T-cell (primary cell): ENCODE data around the gene TPGS2. TPM values are rescaled to one million over a fixed set of nuclear protein-coding genes. Genes with fewer than 3 reads are reported as not detected.

ENCODE experiments used
- ATAC-seq, 4 experiments: fragments of 200-7000 bp in 3 of 4; fragments of 150-1000 bp in 1 of 4; cut with Tn5 transposase; replicated peaks in 1 of 4; 1 replicate in 3 of 4; 2 replicates in 1 of 4; pipeline ENCODE4 v1.10.0; 2021; ENCODE audit warnings: moderate library complexity in 3 of 4, mild to moderate bottlenecking in 2 of 4, moderate number of reproducible peaks in 1 of 4
- CTCF ChIA-PET, 2 donors: fragments of 300-600 bp; sonication (Branson Sonifier 250); formaldehyde crosslinking; loops; one replicate each; lab custom pipeline; 2022; ENCODE audit warnings: antibody characterized with exemption in 2 of 2; lab: Charles Lee
- POLR2A ChIA-PET, 2 donors: fragments of 300-600 bp; sonication (Branson Sonifier 250); formaldehyde crosslinking; loops; one replicate each; lab custom pipeline; 2022; ENCODE audit warnings: antibody characterized with exemption in 2 of 2; lab: Charles Lee
- DNase-seq, 35 experiments: peaks; one replicate each; pipeline versions ENCODE4 v3.0.0 to v3.0.0-alpha.2; 2013 to 2023
- H3K27ac ChIP-seq: one replicate; pipeline ENCODE4 v1.5.1; 2013; ENCODE audit warnings: low read length
- H3K27me3 ChIP-seq, 2 experiments: replicated peaks in 1 of 2; 1 replicate in 1 of 2; 2 replicates in 1 of 2; pipeline versions ENCODE4 v1.6.1 to v1.7.0; 2013; ENCODE audit warnings: low read length in 1 of 2, mixed read lengths in 1 of 2; ENCODE audit not compliant: control insufficient read depth in 2 of 2, insufficient read depth in 2 of 2; ENCODE audit errors: extremely low read depth in 1 of 2
- H3K36me3 ChIP-seq, 2 donors: 1 replicate in 1 of 2; 2 replicates in 1 of 2; pipeline versions ENCODE4 v1.6.1 to v1.7.0; 2013; ENCODE audit warnings: low read length in 1 of 2; ENCODE audit not compliant: control insufficient read depth in 2 of 2, insufficient read depth in 1 of 2; ENCODE audit errors: extremely low read depth in 1 of 2
- H3K4me1 ChIP-seq, 2 experiments: 1 replicate in 1 of 2; 2 replicates in 1 of 2; pipeline versions ENCODE4 v1.6.1 to v1.7.0; 2013; ENCODE audit warnings: low read length in 2 of 2, mixed read lengths in 1 of 2; ENCODE audit not compliant: insufficient read depth in 2 of 2, control insufficient read depth in 1 of 2; ENCODE audit errors: extremely low read depth in 1 of 2
- H3K4me3 ChIP-seq, 2 donors: 1 replicate in 1 of 2; 2 replicates in 1 of 2; pipeline versions ENCODE4 v1.5.1 to v1.7.0; 2013; ENCODE audit warnings: mild to moderate bottlenecking in 2 of 2, low read length in 1 of 2, moderate library complexity in 1 of 2; ENCODE audit not compliant: control insufficient read depth in 1 of 2; ENCODE audit errors: extremely low read depth in 1 of 2
- H3K9me3 ChIP-seq: 2 replicates; pipeline ENCODE4 v1.7.0; 2013
- H3K27ac Mint-ChIP-seq, 2 donors: one replicate each; pipeline ENCODE4 v1.8.0; 2020 to 2021; ENCODE audit warnings: mild to moderate bottlenecking in 2 of 2, mixed read lengths in 2 of 2
- H3K27me3 Mint-ChIP-seq, 2 donors: one replicate each; pipeline ENCODE4 v1.8.0; 2021 to 2022; ENCODE audit warnings: mixed read lengths in 2 of 2
- H3K36me3 Mint-ChIP-seq: one replicate; pipeline ENCODE4 v1.8.0; 2021; ENCODE audit warnings: mixed read lengths
- H3K4me1 Mint-ChIP-seq, 3 donors: one replicate each; pipeline ENCODE4 v1.8.0; 2020 to 2022; ENCODE audit warnings: mixed read lengths in 3 of 3, mild to moderate bottlenecking in 1 of 3
- H3K4me3 Mint-ChIP-seq, 3 donors: one replicate each; pipeline ENCODE4 v1.8.0; 2020 to 2022; ENCODE audit warnings: mild to moderate bottlenecking in 3 of 3, mixed read lengths in 3 of 3, moderate library complexity in 3 of 3
- H3K9me3 Mint-ChIP-seq, 3 donors: one replicate each; pipeline ENCODE4 v1.8.0; 2020 to 2022; ENCODE audit warnings: mixed read lengths in 3 of 3
- WGBS: methylation state at CpG from one replicate; pipeline ENCODE4 v1.1.5; 2013; ENCODE audit warnings: missing lambda C conversion rate; ENCODE audit not compliant: insufficient coverage; 5-methylcytosine and 5-hydroxymethylcytosine counted together
- total RNA-seq, 35 experiments: library from RNA in 6 of 35; stranded (reverse) in 6 of 35; fragments of 120-200 nt in 1 of 35; gene quantifications; one replicate each; pipeline versions ENCODE4 v1.2.1 to v1.2.4 and lab custom pipeline; 2013 to 2026

The TPGS2 gene
- total RNA-seq, 5 donors from 2014 or later (not counting 1 experiment from before 2014, with no cell fraction given) = 31.7 to 46.9 (median 46.2) TPM

DNA sequence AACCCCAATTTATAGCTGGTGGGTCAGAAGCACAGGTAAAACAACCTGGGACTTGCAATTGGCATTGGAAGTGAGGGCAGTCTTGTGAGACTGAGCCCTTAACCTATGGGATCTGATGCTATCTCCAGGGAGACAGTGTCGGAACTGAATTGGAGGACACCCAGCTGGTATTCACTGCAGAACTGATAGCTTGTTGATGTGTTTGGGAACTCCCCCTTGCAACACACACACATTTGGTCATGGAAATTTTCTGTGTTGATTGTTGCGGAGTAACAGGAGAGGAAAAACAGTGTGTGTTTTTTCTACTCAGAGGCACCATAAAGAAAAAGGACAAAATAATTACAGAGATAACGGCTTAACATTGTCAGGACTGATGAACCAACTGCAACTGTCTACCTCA lies 16.1 kb downstream of the TPGS2 start:
- Histone ChIP-seq H3K9me3 (no peaks in the 10 kb centered on the region), H3K27ac (no peak overlapping the region), H3K4me3 (no peak overlapping the region), H3K4me1 (peaks cover 0 to 2% of the 10 kb centered on the region in 2 experiments), H3K36me3 (peaks cover 2 to 38% of the 10 kb centered on the region in 2 donors), H3K27me3 (no peaks in the 10 kb centered on the region)
- Mint-ChIP-seq H3K9me3 (no peaks in the 10 kb centered on the region), H3K4me1 (peaks cover 0 to 9% (median 6%) of the 10 kb centered on the region in 3 donors), H3K4me3 (no peak overlapping the region), H3K27ac (no peak overlapping the region), H3K27me3 (no peaks in the 10 kb centered on the region), H3K36me3 (peaks cover 22% of the 10 kb centered on the region)
- ChIA-PET CTCF (interaction anchor here (0.6 to 1.5 kb wide), 6 partner anchors 10 to 842 kb away, joined by 3 to 7 read pairs (median 4); partner anchors contain the start of genes KIAA1328 (in 1 of the 2) and TPGS2 (in 1 of the 2)), POLR2A (no interaction called here)
- no peak for ATAC-seq
- no peak for DNase-seq
- WGBS = no CpG with 5 or more reads among the region's 3 CpGs

DNA sequence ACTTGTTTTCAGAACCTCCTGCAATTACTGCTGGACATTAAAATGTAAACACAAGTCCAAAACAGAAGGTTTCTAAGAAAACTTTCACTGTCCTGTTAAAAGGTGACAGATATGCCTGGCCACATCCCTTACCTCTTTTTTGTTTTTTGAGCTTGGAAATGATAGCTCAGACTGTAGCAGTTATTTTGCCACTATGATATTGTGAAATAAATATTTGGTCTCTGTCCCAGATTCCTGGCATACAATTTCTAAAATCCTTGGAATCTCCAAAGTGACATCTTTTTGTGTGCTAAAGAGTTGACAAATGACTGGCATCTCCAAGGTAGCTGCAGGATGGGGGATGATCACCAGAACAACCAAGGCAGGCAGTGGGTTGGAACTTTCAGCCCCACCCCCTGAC lies 16.8 kb downstream of the TPGS2 start:
- no peak overlapping the region for H3K4me3 Mint-ChIP-seq
- peaks cover 24% of the 10 kb centered on the region for H3K36me3 Mint-ChIP-seq
- ChIA-PET CTCF (interaction anchor here (0.9 to 2.4 kb wide), 5 partner anchors 11 to 794 kb away, joined by 3 to 7 read pairs (median 6); partner anchors contain the start of genes KIAA1328 (in 2 of the 2) and TPGS2 (in 2 of the 2)), POLR2A (no interaction called here)
- Histone ChIP-seq H3K4me1 (peaks cover 0 to 2% of the 10 kb centered on the region in 2 experiments), H3K9me3 (no peaks in the 10 kb centered on the region), H3K4me3 (no peak overlapping the region), H3K36me3 (peaks cover 0 to 38% of the 10 kb centered on the region in 2 donors), H3K27ac (no peak overlapping the region), H3K27me3 (no peaks in the 10 kb centered on the region)
- H3K27me3 Mint-ChIP-seq = no peaks in the 10 kb centered on the region
- DNase-seq (no peak), ATAC-seq (no peak)
- no peak overlapping the region for H3K27ac Mint-ChIP-seq
- no peaks in the 10 kb centered on the region for H3K9me3 Mint-ChIP-seq
- H3K4me1 Mint-ChIP-seq = peaks cover 0 to 9% (median 6%) of the 10 kb centered on the region in 3 donors

DNA sequence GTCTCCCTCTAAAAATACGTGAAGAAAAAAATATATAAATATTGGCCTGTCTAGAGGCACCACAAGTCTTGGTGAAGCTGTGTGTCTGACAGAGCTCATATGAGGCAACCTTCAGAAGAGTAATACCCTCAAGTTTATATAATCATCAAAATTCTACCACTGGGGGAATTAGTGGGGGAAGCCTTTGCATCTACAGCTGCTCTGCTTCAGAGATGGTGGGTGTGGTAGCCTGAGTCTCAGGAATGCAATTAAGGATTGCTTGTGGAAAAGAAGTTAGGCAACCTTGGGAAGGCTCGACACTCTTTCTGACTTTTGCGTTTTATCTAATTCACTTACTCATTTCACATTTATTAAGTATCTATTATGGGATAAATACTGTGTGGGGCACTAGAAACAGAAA lies 17.4 kb downstream of the TPGS2 start:
- peaks cover 23% of the 10 kb centered on the region for H3K36me3 Mint-ChIP-seq

DNA sequence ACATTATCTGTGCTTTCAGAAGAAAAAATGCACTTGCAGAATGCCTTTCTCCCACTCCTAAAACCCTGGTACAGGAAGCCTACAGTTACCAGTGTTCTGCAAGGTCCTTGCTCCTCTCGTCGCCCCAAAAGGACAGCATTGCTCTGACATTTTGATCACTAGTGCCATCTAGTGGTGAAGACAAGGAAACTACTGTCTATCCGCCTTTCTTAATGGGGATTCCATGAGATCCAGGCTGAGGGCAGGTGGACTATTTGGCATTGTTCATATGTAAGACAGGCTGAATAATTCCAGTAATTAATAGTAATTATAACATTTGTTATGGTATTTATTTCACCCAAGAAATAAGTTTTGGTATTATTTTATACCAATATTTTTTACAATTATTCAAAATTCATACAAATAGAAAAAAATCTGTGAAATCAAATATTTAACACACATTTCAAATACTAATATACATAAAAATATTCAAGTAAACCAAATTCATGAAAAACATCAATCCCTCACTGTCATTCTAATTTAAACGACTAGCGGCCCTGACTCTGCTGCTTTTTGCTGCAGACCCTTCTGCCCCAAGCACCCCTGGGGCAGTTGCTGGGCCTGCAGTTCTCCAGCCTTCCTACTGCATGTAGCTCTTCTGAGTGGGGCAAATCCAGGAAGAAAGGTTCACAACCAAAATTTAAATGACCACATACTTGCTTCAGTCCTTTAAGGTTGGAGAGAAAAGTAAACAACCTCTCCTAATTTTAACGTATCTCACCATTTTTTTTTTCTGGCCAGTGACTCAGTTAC lies 19.0 kb downstream of the TPGS2 start:
- no peak overlapping the region for H3K4me3 Mint-ChIP-seq
- no peak overlapping the region for H3K27ac ChIP-seq
- H3K36me3 Mint-ChIP-seq = peaks cover 40% of the 10 kb centered on the region
- no peaks in the 10 kb centered on the region for H3K27me3 Mint-ChIP-seq
- no peaks in the 10 kb centered on the region for H3K9me3 Mint-ChIP-seq
- peak in 27 of 35 experiments; percentile 1 to 76 (median 14) for DNase-seq
- no peaks in the 10 kb centered on the region for H3K27me3 ChIP-seq
- H3K36me3 ChIP-seq = peaks cover under 1 to 50% of the 10 kb centered on the region in 2 donors
- CTCF ChIA-PET = interaction anchor here (0.7 to 2.4 kb wide), 13 partner anchors 9 to 807 kb away, joined by 3 to 14 read pairs (median 5); partner anchors contain the start of genes KIAA1328 (in 2 of the 2) and TPGS2 (in 2 of the 2)
- ATAC-seq = peak; percentile 81 to 87 (median 84)
- 100% methylated on average over 2 of the region's 6 CpGs for WGBS
- H3K4me1 Mint-ChIP-seq = peaks cover 0 to 9% (median 6%) of the 10 kb centered on the region in 3 donors
- peaks cover 0 to 2% of the 10 kb centered on the region in 2 experiments for H3K4me1 ChIP-seq
- no peak overlapping the region for H3K4me3 ChIP-seq
- H3K27ac Mint-ChIP-seq = no peak overlapping the region
- H3K9me3 ChIP-seq = no peaks in the 10 kb centered on the region
- POLR2A ChIA-PET = no interaction called here

More for the DNA sequence above, 17.4 kb downstream of the TPGS2 start:
- no peaks in the 10 kb centered on the region for H3K27me3 Mint-ChIP-seq
- H3K27me3 ChIP-seq = no peaks in the 10 kb centered on the region
- H3K9me3 ChIP-seq = no peaks in the 10 kb centered on the region
- ATAC-seq = no peak
- H3K4me3 ChIP-seq = no peak overlapping the region
- H3K27ac Mint-ChIP-seq = no peak overlapping the region
- CTCF ChIA-PET = interaction anchor here (0.6 to 2.4 kb wide), 8 partner anchors 8 to 897 kb away, joined by 3 to 6 read pairs (median 4); partner anchors contain the start of genes KIAA1328 (in 1 of the 2) and TPGS2 (in 1 of the 2)
- no CpG with 5 or more reads among the region's 3 CpGs for WGBS
- H3K36me3 ChIP-seq = peaks cover 0 to 38% of the 10 kb centered on the region in 2 donors
- peaks cover 0 to 2% of the 10 kb centered on the region in 2 experiments for H3K4me1 ChIP-seq
- DNase-seq = no peak
- no peak overlapping the region for H3K4me3 Mint-ChIP-seq
- H3K27ac ChIP-seq = no peak overlapping the region
- POLR2A ChIA-PET = no interaction called here
- H3K4me1 Mint-ChIP-seq = peaks cover 0 to 9% (median 6%) of the 10 kb centered on the region in 3 donors
- H3K9me3 Mint-ChIP-seq = no peaks in the 10 kb centered on the region

DNA sequence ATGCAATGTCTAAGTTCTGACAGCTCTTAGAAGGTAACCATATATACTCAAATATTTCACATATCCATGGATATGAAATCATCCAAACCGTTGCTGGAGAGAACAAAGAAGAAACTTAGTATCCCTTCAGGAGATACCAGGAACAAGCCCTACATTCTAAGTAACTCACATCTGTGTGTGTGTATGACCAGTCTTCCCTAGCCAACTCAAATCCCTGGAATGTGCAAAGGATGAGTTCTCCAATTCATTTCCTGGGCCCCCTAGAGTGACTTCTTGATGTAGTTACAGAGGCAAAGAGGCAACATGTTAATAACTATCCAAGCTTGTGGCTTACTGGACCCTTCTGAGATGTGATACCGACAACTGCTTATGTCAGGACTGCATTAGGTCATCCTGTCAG lies 20.1 kb downstream of the TPGS2 start:
- CTCF ChIA-PET = interaction anchor here (0.6 to 2.4 kb wide), 7 partner anchors 9 to 1396 kb away, joined by 3 to 14 read pairs (median 5); partner anchors contain the start of genes KIAA1328 (in 1 of the 2) and TPGS2 (in 1 of the 2)
- H3K4me1 ChIP-seq = peaks cover 0 to 2% of the 10 kb centered on the region in 2 experiments
- no peak overlapping the region for H3K27ac ChIP-seq
- ATAC-seq (no peak), DNase-seq (no peak)
- peaks cover 0 to 6% (median 6%) of the 10 kb centered on the region in 3 donors for H3K4me1 Mint-ChIP-seq
- H3K27me3 Mint-ChIP-seq = no peaks in the 10 kb centered on the region
- no peak overlapping the region for H3K4me3 Mint-ChIP-seq
- H3K27me3 ChIP-seq = no peaks in the 10 kb centered on the region
- no peaks in the 10 kb centered on the region for H3K9me3 Mint-ChIP-seq
- peaks cover 10 to 51% of the 10 kb centered on the region in 2 donors for H3K36me3 ChIP-seq
- H3K36me3 Mint-ChIP-seq = peaks cover 42% of the 10 kb centered on the region
- POLR2A ChIA-PET = no interaction called here
- H3K27ac Mint-ChIP-seq = no peak overlapping the region
- no peak overlapping the region for H3K4me3 ChIP-seq
- WGBS = 100% methylated on average over 1 of the region's 2 CpGs
- no peaks in the 10 kb centered on the region for H3K9me3 ChIP-seq

DNA sequence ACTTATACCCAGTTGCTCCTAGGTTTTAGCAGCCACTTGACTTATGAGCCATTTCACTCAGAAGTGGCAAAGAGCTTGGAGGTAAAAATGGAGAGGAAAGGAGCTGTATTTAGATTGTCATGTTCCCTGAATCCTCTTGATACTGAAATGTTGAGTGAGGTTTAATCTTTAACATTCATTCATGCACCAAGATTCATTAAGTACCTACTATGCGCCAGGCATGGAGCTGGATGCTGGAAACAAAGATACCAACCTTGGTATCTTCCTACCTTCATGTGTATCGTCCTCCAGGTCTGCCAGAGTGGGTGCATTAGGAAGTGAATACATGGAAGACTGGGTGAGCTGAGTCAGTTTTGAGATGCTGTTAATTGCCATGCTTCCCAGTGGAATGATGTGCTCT lies 23.7 kb downstream of the TPGS2 start:
- H3K27ac Mint-ChIP-seq = no peak overlapping the region
- CTCF ChIA-PET = interaction anchor here in 1 of 2 donors (1.6 kb wide), 1 partner anchor 24 kb away, joined by 4 read pairs; the partner anchor contains the start of genes KIAA1328 and TPGS2
- H3K9me3 ChIP-seq = no peaks in the 10 kb centered on the region
- peaks cover 10 to 62% of the 10 kb centered on the region in 2 donors for H3K36me3 ChIP-seq
- H3K36me3 Mint-ChIP-seq = peaks cover 60% of the 10 kb centered on the region
- no peak overlapping the region for H3K4me3 Mint-ChIP-seq
- no CpG with 5 or more reads among the region's 2 CpGs for WGBS
- no peak for DNase-seq
- H3K4me1 Mint-ChIP-seq = peaks cover 0 to 6% (median 6%) of the 10 kb centered on the region in 3 donors
- no peaks in the 10 kb centered on the region for H3K27me3 ChIP-seq
- H3K4me1 ChIP-seq = peaks cover 0 to 2% of the 10 kb centered on the region in 2 experiments
- no peaks in the 10 kb centered on the region for H3K27me3 Mint-ChIP-seq
- no peak overlapping the region for H3K27ac ChIP-seq
- POLR2A ChIA-PET = no interaction called here
- H3K4me3 ChIP-seq = no peak overlapping the region
- H3K9me3 Mint-ChIP-seq = no peaks in the 10 kb centered on the region
- ATAC-seq = no peak
